Measurements from ENCODE around the gene NAA40. TPM values are rescaled to one million over a fixed set of nuclear protein-coding genes. Genes with fewer than 3 reads are reported as not detected.
A peak's percentile ranks its signal among the peaks of the same experiment; 100 is the strongest.

Gene NAA40
- total and polyA plus RNA-seq, 2 of the 13 experiments (the other 11 are each of a cell fraction or from before 2014, with no cell fraction given), result 11.1 to 17.9 TPM

GRCh38 chr11:63945477-63946163 lies 6.8 kb downstream of the NAA40 start (continued):
- TF ChIP-seq, protein P1, sequence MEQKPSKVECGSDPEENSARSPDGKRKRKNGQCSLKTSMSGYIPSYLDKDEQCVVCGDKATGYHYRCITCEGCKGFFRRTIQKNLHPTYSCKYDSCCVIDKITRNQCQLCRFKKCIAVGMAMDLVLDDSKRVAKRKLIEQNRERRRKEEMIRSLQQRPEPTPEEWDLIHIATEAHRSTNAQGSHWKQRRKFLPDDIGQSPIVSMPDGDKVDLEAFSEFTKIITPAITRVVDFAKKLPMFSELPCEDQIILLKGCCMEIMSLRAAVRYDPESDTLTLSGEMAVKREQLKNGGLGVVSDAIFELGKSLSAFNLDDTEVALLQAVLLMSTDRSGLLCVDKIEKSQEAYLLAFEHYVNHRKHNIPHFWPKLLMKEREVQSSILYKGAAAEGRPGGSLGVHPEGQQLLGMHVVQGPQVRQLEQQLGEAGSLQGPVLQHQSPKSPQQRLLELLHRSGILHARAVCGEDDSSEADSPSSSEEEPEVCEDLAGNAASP (CRISPR knock-in tag; IDR thresholded peaks at IDR 0.05; ENCODE audit: borderline replicate concordance), result peak; percentile 57; the same call in 1 of the 2 replicates
- TF ChIP-seq, protein P2, sequence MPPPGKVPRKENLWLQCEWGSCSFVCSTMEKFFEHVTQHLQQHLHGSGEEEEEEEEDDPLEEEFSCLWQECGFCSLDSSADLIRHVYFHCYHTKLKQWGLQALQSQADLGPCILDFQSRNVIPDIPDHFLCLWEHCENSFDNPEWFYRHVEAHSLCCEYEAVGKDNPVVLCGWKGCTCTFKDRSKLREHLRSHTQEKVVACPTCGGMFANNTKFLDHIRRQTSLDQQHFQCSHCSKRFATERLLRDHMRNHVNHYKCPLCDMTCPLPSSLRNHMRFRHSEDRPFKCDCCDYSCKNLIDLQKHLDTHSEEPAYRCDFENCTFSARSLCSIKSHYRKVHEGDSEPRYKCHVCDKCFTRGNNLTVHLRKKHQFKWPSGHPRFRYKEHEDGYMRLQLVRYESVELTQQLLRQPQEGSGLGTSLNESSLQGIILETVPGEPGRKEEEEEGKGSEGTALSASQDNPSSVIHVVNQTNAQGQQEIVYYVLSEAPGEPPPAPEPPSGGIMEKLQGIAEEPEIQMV (CRISPR knock-in tag; IDR thresholded peaks at IDR 0.05; ENCODE audit: low read depth), result no peak
- TF ChIP-seq UBTF (CRISPR knock-in tag; IDR thresholded peaks at IDR 0.05) (peak; percentile 21; the same call in 1 of the 2 replicates), WIZ (CRISPR knock-in tag; IDR thresholded peaks at IDR 0.05) (no peak), MTF1 (CRISPR knock-in tag; IDR thresholded peaks at IDR 0.05) (no peak), MAF1 (CRISPR knock-in tag; IDR thresholded peaks at IDR 0.05; ENCODE audit: borderline replicate concordance) (no peak), HCFC1 (IDR thresholded peaks at IDR 0.05; ENCODE audit: low read depth, low read length) (no peak), SOX5 (CRISPR knock-in tag; IDR thresholded peaks at IDR 0.05; ENCODE audit: borderline replicate concordance) (no peak), RBAK (CRISPR knock-in tag; IDR thresholded peaks at IDR 0.05) (no peak), ZUFSP (CRISPR knock-in tag; IDR thresholded peaks at IDR 0.05; ENCODE audit: borderline replicate concordance) (no peak), ZNF816 (CRISPR knock-in tag; IDR thresholded peaks at IDR 0.05; ENCODE audit: borderline replicate concordance) (no peak), HNRNPUL1 (IDR thresholded peaks at IDR 0.05; ENCODE audit: low read depth, low read length) (no peak), ZNF431 (CRISPR knock-in tag; IDR thresholded peaks at IDR 0.05; ENCODE audit: borderline replicate concordance, low read depth) (no peak), LCORL (IDR thresholded peaks at IDR 0.05) (no peak), LCORL (CRISPR knock-in tag; IDR thresholded peaks at IDR 0.05) (no peak; the same call in 1 of the 2 replicates)
- TF ChIP-seq, protein P3, sequence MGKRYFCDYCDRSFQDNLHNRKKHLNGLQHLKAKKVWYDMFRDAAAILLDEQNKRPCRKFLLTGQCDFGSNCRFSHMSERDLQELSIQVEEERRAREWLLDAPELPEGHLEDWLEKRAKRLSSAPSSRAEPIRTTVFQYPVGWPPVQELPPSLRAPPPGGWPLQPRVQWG (CRISPR knock-in tag; IDR thresholded peaks at IDR 0.05; ENCODE audit: borderline replicate concordance, low read depth), result no peak
- TF ChIP-seq, protein P4, sequence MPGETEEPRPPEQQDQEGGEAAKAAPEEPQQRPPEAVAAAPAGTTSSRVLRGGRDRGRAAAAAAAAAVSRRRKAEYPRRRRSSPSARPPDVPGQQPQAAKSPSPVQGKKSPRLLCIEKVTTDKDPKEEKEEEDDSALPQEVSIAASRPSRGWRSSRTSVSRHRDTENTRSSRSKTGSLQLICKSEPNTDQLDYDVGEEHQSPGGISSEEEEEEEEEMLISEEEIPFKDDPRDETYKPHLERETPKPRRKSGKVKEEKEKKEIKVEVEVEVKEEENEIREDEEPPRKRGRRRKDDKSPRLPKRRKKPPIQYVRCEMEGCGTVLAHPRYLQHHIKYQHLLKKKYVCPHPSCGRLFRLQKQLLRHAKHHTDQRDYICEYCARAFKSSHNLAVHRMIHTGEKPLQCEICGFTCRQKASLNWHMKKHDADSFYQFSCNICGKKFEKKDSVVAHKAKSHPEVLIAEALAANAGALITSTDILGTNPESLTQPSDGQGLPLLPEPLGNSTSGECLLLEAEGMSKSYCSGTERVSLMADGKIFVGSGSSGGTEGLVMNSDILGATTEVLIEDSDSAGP (CRISPR knock-in tag; IDR thresholded peaks at IDR 0.05; ENCODE audit: borderline replicate concordance), result peak; percentile 85
